K562 treated with DMSO at 1 percent for 48 hours (cell line): ENCODE measurements around the gene NSMCE3. TPM values are rescaled to one million over a fixed set of nuclear protein-coding genes. Genes with fewer than 3 reads are reported as not detected.

Experiments used
- total RNA-seq: library from RNA; unstranded; fragments of 300-600 nt; gene quantifications from 2 replicates; pipeline ENCODE4 v1.2.3, GENCODE V29; 2022; ENCODE audit warnings: low replicate concordance; ENCODE audit errors: extremely low read depth

The NSMCE3 gene
- total RNA-seq = not detected in 2 replicates

GRCh38 chr15:29269485-29270168 is at the start of gene NSMCE3:
Gene NSMCE3 (minus strand): TSS chr15:29269822. CDS start chr15:29269705, 117 bp downstream.

